Gastroesophageal sphincter (tissue), 4 donors: ENCODE results near the gene SMURF1. TPM values are rescaled to one million over a fixed set of nuclear protein-coding genes. Genes with fewer than 3 reads are reported as not detected.

Experiments used
- ATAC-seq: fragments of 150-250 bp; one replicate; pipeline ENCODE4 v1.9.1; 2016; ENCODE audit warnings: mild to moderate bottlenecking, moderate library complexity
- H3K27ac ChIP-seq, 4 donors: fragments of 200-600 bp; sonication (generic) in 3 of 4; 1 replicate in 3 of 4; 2 replicates in 1 of 4; pipeline ENCODE4 v1.5.1; 2016 to 2019
- H3K27me3 ChIP-seq: fragments of 200-600 bp; sonication (generic); one replicate; pipeline ENCODE4 v1.5.1; 2019
- H3K36me3 ChIP-seq, 2 donors: fragments of 200-600 bp; sonication (generic); one replicate each; pipeline ENCODE4 v1.5.1; 2019; ENCODE audit warnings: control low read depth in 1 of 2
- H3K4me1 ChIP-seq, 3 donors: fragments of 200-600 bp; sonication (generic); 1 replicate in 2 of 3; 2 replicates in 1 of 3; pipeline ENCODE4 v1.5.1; 2016 to 2019; ENCODE audit warnings: control low read depth in 2 of 3
- H3K4me3 ChIP-seq, 2 donors: fragments of 200-600 bp; sonication (generic); one replicate each; pipeline ENCODE4 v1.5.1; 2019; ENCODE audit warnings: mild to moderate bottlenecking in 1 of 2, moderate library complexity in 1 of 2
- H3K9me3 ChIP-seq, 3 donors: fragments of 200-600 bp; sonication (generic); one replicate each; pipeline ENCODE4 v1.5.1; 2017 to 2019; ENCODE audit warnings: control low read depth in 2 of 3
- CTCF ChIP-seq, 4 experiments: fragments of 200-600 bp in 2 of 4; fragments of 450-650 bp in 2 of 4; sonication (generic) in 1 of 4; IDR thresholded peaks; one replicate each; pipeline ENCODE4 v1.5.1; 2017 to 2019; ENCODE audit warnings: antibody characterized with exemption in 4 of 4, mild to moderate bottlenecking in 2 of 4, moderate library complexity in 2 of 4
- EP300 ChIP-seq: sonication (generic); formaldehyde crosslinking; IDR thresholded peaks from one replicate; pipeline ENCODE4 v1.6.1; 2017; ENCODE audit warnings: antibody characterized with exemption, mild to moderate bottlenecking
- POLR2A ChIP-seq, 2 donors: fragments of 450-650 bp; IDR thresholded peaks; one replicate each; pipeline ENCODE4 v1.6.1; 2017; ENCODE audit warnings: antibody characterized with exemption in 2 of 2, mild to moderate bottlenecking in 2 of 2, moderate library complexity in 1 of 2
- POLR2AphosphoS5 ChIP-seq: sonication (generic); formaldehyde crosslinking; IDR thresholded peaks from one replicate; pipeline ENCODE4 v1.6.1; 2017; ENCODE audit warnings: antibody characterized with exemption
- WGBS, 2 donors: methylation state at CpG; one replicate each; pipeline ENCODE4 v1.1.5; 2018; ENCODE audit warnings: low coverage in 1 of 2; 5-methylcytosine and 5-hydroxymethylcytosine counted together
- total RNA-seq, 4 donors: library from RNA; depleted of rRNA; stranded (reverse); fragments of >200 nt; gene quantifications; one replicate each; pipeline ENCODE4 v1.1.0, GENCODE V29; 2016

SMURF1 gene
- total RNA-seq, 4 donors from 2014 or later, result 20.1 to 26.2 (median 21.9) TPM

- H3K9me3 ChIP-seq, result no peaks in the 10 kb centered on the region
- WGBS, 2 donors, result 93 to 94% methylated on average over 3 to 8 of the region's 8 CpGs
- no peak for ATAC-seq
- H3K36me3 ChIP-seq, result peaks cover 0 to 60% of the 10 kb centered on the region in 2 donors
- H3K27ac ChIP-seq, result no peak overlapping the region
- TF ChIP-seq POLR2A (IDR thresholded peaks at IDR 0.05) (no peak), EP300 (no peak), POLR2AphosphoS5 (no peak), CTCF (IDR thresholded peaks at IDR 0.05) (no peak)
- no peaks in the 10 kb centered on the region for H3K4me1 ChIP-seq
- no peak overlapping the region for H3K4me3 ChIP-seq
- H3K27me3 ChIP-seq, result no peaks in the 10 kb centered on the region
These were observed 127.7 kb downstream of the SMURF1 start for GRCh38 chr7:99016196-99016595.

DNA sequence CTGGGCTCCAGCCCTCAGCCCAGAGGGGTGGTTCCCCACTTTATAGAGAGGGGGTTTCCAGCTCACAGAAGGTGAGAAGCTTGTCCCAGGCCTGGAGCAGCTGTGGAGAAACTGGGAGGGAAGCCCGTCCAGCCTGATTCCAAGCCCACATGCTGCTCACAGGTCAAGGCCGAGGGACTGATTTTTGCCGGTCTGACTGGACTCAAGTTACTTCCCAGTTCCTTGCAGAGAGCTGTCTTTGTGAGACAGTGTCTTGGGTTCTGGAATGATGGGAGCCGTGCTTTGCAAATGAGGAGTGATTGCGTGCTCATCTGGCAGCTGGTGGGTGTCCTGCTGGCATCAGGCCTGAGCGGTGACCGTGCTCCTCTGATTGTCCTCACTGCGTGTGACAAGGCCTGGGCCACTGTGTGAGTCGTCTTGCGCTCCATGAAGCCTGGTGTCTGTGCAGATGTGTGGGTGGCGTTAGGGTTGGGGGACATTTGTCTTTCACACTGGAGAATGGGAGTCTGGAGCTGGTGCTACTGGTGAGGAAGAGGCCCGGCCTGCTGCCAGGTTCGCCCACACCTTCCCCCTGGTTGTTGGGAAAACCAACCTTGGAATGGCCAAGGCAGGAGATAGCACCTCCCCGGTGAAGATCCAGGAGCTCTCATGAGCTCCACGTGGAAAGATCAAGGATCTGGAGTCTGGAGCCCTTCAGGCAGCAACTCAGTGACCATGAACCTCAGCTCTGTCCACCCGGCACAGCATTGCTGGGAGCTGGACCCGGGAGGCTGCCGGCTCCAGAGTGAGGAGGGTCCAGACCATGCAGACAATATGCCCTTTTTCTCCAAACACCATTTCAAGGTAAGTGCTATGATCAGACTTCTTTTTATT is 129.6 kb downstream of the SMURF1 start:
- TF ChIP-seq CTCF (IDR thresholded peaks at IDR 0.05) (no peak), EP300 (no peak), POLR2AphosphoS5 (no peak), POLR2A (IDR thresholded peaks at IDR 0.05) (no peak)
- no peaks in the 10 kb centered on the region for H3K27me3 ChIP-seq
- H3K4me3 ChIP-seq, result no peak overlapping the region
- WGBS, 2 donors, result 94 to 95% methylated on average over 2 to 4 of the region's 18 CpGs
- H3K4me1 ChIP-seq, result no peaks in the 10 kb centered on the region
- no peaks in the 10 kb centered on the region for H3K9me3 ChIP-seq
- no peak for ATAC-seq
- peaks cover 0 to 68% of the 10 kb centered on the region in 2 donors for H3K36me3 ChIP-seq
- no peak overlapping the region for H3K27ac ChIP-seq

DNA sequence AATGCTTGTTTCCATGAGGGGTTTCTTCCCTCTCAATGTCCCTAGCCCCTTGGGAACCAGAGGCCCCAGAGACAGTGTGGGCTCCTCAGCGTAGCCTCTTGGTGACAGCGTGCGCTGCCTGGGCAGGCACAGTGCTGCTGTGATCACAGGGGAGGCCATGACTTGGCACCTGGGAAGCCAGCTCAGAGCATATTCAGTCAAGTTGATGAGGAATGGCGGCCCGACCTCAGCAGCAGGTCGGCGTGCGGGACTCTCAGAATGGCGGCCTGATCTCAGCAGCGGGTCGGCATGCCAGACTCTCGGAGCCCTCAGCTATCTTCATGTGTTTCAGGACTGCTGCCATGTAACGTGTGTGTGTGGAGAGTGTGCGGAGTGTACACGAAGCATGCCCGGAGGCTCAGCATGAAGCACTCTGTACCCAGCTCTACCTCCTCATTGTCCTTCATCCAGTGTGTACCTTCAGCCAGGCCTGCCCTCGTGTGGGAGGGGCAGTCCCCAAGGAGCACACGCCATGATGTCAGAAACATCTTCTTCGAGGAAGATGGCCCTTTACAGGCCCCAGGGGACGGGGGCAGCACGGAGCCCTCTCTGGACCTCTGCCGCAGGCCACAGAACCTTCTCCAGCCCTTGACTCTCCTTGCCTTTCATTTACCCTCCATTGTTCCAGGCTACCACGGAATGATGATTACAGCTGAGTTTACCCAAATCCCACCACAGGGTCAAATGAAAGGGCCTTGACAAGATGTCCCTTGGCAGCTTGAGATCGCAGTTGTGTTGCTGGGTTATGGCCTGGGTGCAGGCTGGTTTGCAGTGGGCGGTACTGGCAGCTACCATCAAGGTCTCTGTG is 130.4 kb downstream of the SMURF1 start:
- peaks cover 0 to 76% of the 10 kb centered on the region in 2 donors for H3K36me3 ChIP-seq
- no peak overlapping the region for H3K27ac ChIP-seq
- H3K9me3 ChIP-seq, result no peaks in the 10 kb centered on the region
- H3K27me3 ChIP-seq, result no peaks in the 10 kb centered on the region
- TF ChIP-seq POLR2AphosphoS5 (no peak), EP300 (no peak), CTCF (IDR thresholded peaks at IDR 0.05) (no peak), POLR2A (IDR thresholded peaks at IDR 0.05) (no peak)
- no peak for ATAC-seq
- H3K4me3 ChIP-seq, result no peak overlapping the region
- no peaks in the 10 kb centered on the region for H3K4me1 ChIP-seq
- 79% methylated on average over 5 of the region's 25 CpGs; no CpG with 5 or more reads in 1 of the 2 donors for WGBS, 2 donors

- WGBS, 2 donors, result 79 to 93% methylated on average over 4 to 12 of the region's 13 CpGs
- no peak overlapping the region for H3K27ac ChIP-seq
- H3K36me3 ChIP-seq, result peaks cover 0 to 84% of the 10 kb centered on the region in 2 donors
- no peaks in the 10 kb centered on the region for H3K9me3 ChIP-seq
- no peak for ATAC-seq
- TF ChIP-seq EP300, result no peak
- H3K4me1 ChIP-seq, result no peaks in the 10 kb centered on the region
- no peak overlapping the region for H3K4me3 ChIP-seq
- H3K27me3 ChIP-seq, result no peaks in the 10 kb centered on the region
These were observed 131.2 kb downstream of the SMURF1 start for GRCh38 chr7:99012722-99013121.

GRCh38 chr7:99011706-99012404 is 132.1 kb downstream of the SMURF1 start:
- Histone ChIP-seq H3K9me3 (no peaks in the 10 kb centered on the region), H3K4me3 (no peak overlapping the region), H3K27ac (no peak overlapping the region), H3K4me1 (no peaks in the 10 kb centered on the region), H3K27me3 (no peaks in the 10 kb centered on the region), H3K36me3 (peaks cover 0 to 93% of the 10 kb centered on the region in 2 donors)
- 93% methylated on average over 14 of the region's 36 CpGs; no CpG with 5 or more reads in 1 of the 2 donors for WGBS, 2 donors
- no peak for ATAC-seq
- TF ChIP-seq POLR2A (IDR thresholded peaks at IDR 0.05) (no peak), EP300 (no peak), CTCF (IDR thresholded peaks at IDR 0.05) (no peak), POLR2AphosphoS5 (no peak)
